Central memory CD8-positive, alpha-beta T cell (primary cell): ENCODE data around the gene GPRIN2.

ENCODE experiments used
- ATAC-seq: fragments of 150-1000 bp; cut with Tn5 transposase; replicated peaks from 2 replicates; pipeline ENCODE4 v1.10.0; 2022; ENCODE audit warnings: mild to moderate bottlenecking, moderate FRiP score, moderate number of reproducible peaks; ENCODE audit not compliant: poor library complexity, severe bottlenecking; ENCODE audit errors: extremely low read depth
- DNase-seq, 2 donors: peaks; one replicate each; pipeline ENCODE4 v3.0.0; 2021; ENCODE audit warnings: low spot score in 2 of 2
- H3K27ac Mint-ChIP-seq: one replicate; pipeline ENCODE4 v1.8.0; 2022; ENCODE audit warnings: low read depth, mild to moderate bottlenecking, moderate library complexity, mixed read lengths
- H3K27me3 Mint-ChIP-seq: one replicate; pipeline ENCODE4 v1.8.0; 2022; ENCODE audit warnings: mixed read lengths
- H3K36me3 Mint-ChIP-seq: one replicate; pipeline ENCODE4 v1.8.0; 2022; ENCODE audit warnings: mild to moderate bottlenecking, moderate library complexity, mixed read lengths; ENCODE audit not compliant: insufficient read depth
- H3K4me1 Mint-ChIP-seq: one replicate; pipeline ENCODE4 v1.8.0; 2022; ENCODE audit warnings: mixed read lengths
- H3K4me3 Mint-ChIP-seq: one replicate; pipeline ENCODE4 v1.8.0; 2022; ENCODE audit warnings: mild to moderate bottlenecking, moderate library complexity, mixed read lengths
- H3K9me3 Mint-ChIP-seq: one replicate; pipeline ENCODE4 v1.8.0; 2022; ENCODE audit warnings: mixed read lengths

Gene GPRIN2

GRCh38 chr10:46550795-46551700 lies 5.4 kb downstream of the GPRIN2 start:
- Mint-ChIP-seq H3K9me3 (no peaks in the 10 kb centered on the region), H3K36me3 (no peaks in the 10 kb centered on the region), H3K4me1 (no peaks in the 10 kb centered on the region), H3K27ac (no peak overlapping the region), H3K27me3 (no peaks in the 10 kb centered on the region), H3K4me3 (no peak overlapping the region)
- peak; percentile 9 to 12 for DNase-seq
- no peak for ATAC-seq

DNA sequence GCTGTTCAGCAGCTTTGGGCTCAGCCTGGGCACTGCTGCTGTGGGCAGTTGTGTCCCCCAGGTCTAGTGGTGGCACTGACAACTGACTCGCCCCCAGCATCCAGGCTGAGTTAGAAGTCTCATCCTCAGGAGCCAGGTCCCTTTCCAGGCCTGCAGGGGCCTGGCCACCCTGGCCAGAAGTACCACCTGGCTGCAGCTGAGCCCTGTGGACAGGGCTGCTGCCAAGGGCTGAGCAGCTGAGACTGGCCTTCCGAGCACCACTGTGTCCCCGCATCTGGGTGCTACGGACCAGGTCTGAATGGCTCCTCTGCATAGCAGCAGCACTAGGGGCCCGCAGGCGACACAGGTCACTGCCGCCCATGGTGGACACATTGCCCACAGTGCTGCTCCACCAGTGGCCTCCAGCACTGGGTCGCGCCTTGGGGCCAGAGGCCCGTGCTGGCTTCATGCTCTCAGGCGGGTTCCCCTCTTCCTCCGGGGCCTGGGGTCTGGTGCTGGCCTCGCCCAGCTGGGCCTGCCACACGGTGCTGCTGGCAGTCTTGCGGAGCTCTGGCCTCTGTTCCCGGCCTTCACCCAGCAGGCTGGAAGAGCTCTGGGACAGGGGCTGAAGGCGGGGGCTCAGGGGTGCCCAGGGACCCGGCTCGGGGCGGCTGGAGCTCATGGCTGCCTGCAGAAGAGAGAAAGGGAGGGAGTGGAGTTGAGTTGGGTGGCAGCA lies 6.2 kb downstream of the GPRIN2 start:
- Mint-ChIP-seq H3K4me3 (no peak overlapping the region), H3K4me1 (no peaks in the 10 kb centered on the region), H3K9me3 (no peaks in the 10 kb centered on the region), H3K27me3 (no peaks in the 10 kb centered on the region), H3K36me3 (no peaks in the 10 kb centered on the region), H3K27ac (no peak overlapping the region)
- no peak for ATAC-seq
- peak; percentile 10 to 11 for DNase-seq

GRCh38 chr10:46549171-46550075 lies 7.0 kb downstream of the GPRIN2 start:
- Mint-ChIP-seq H3K4me3 (no peak overlapping the region), H3K4me1 (no peaks in the 10 kb centered on the region), H3K36me3 (no peaks in the 10 kb centered on the region), H3K27ac (no peak overlapping the region), H3K9me3 (no peaks in the 10 kb centered on the region), H3K27me3 (peaks cover 1% of the 10 kb centered on the region)
- ATAC-seq (no peak), DNase-seq (peak; percentile 11 to 12)

DNA sequence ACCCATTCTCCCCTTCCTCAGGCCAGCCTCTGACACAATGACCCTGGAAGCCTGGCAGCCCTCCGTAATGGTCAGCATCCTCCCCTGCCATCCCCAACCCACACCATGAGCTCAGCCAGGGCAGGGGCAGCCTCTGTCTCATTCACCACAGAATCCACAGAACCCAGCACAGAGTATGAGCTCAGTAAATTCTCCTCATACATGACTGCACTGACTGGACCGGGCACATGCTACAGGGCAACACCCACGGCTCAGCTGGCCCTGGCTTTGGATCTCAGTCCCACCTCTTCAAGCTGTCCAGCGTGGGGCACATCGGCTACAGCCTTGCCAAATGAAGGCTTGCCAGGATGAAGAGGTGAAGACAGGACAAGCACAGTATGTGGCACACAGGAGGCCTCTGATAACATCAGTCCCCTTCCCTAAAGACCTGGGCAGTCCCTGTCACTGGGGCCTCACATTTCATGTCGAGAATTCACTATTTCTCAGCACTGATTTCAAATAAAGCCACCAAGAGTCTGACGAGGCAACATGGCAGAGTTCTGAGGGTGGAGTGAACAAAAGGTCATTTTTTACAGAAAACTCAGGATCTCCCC lies 7.9 kb downstream of the GPRIN2 start:
- DNase-seq (peak; percentile 11 to 12), ATAC-seq (no peak)
- Mint-ChIP-seq H3K27ac (no peak overlapping the region), H3K4me1 (no peaks in the 10 kb centered on the region), H3K4me3 (no peak overlapping the region), H3K36me3 (no peaks in the 10 kb centered on the region), H3K27me3 (peaks cover 10% of the 10 kb centered on the region), H3K9me3 (no peaks in the 10 kb centered on the region)

- H3K4me3 Mint-ChIP-seq: no peak overlapping the region
Observed at GRCh38 chr10:46547541-46548497, 8.6 kb downstream of the GPRIN2 start.

GRCh38 chr10:46546591-46547540 lies 9.6 kb downstream of the GPRIN2 start:
- H3K4me1 Mint-ChIP-seq: peaks cover 6% of the 10 kb centered on the region
- H3K4me3 Mint-ChIP-seq: no peak overlapping the region
- H3K9me3 Mint-ChIP-seq: no peaks in the 10 kb centered on the region
- peak in 1 of 2 donors; percentile 9 for DNase-seq
- H3K27ac Mint-ChIP-seq: no peak overlapping the region
- H3K36me3 Mint-ChIP-seq: no peaks in the 10 kb centered on the region
- no peak for ATAC-seq
- peaks cover 27% of the 10 kb centered on the region for H3K27me3 Mint-ChIP-seq

More at GRCh38 chr10:46547541-46548497, 8.6 kb downstream of the GPRIN2 start:
- H3K4me1 Mint-ChIP-seq: no peaks in the 10 kb centered on the region
- no peak for ATAC-seq
- no peaks in the 10 kb centered on the region for H3K36me3 Mint-ChIP-seq
- H3K27ac Mint-ChIP-seq: no peak overlapping the region
- no peaks in the 10 kb centered on the region for H3K9me3 Mint-ChIP-seq
- peaks cover 17% of the 10 kb centered on the region for H3K27me3 Mint-ChIP-seq
- peak; percentile 9 to 10 for DNase-seq

DNA sequence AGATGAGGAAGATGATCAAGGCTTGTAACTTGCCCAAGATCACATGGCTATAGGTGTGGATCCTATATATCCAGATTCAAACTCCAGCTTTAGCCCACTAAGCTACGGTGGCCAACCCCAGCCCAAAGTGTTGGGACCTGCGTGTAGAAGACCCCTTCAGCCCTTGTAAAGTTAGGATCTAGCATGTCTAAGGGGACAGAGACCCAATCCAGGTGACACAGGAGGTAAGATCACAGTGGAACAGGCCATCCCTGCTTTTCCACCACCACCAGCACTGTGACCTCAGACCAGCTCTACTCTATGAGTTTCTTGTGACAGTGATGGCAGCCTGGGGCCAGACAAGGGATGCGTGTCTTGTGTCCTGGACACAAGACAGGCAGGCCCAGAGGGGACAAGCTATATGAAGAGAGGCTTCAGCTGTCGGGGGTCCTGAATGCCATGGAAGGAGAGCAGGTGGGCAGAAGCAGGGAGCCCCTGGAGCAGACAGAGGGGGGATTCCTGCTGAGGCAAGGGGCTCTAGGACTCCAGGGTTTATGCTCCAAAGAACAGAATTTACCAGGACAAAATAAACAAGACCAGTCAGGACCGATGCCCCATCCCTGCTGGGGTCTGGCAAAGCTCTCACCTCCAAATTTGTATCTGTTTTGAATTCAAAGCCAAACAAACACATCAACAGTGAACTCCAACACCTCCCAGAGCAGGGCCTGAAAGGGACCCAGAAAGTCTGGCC lies 10.4 kb downstream of the GPRIN2 start:
- H3K27ac Mint-ChIP-seq: no peak overlapping the region

DNA sequence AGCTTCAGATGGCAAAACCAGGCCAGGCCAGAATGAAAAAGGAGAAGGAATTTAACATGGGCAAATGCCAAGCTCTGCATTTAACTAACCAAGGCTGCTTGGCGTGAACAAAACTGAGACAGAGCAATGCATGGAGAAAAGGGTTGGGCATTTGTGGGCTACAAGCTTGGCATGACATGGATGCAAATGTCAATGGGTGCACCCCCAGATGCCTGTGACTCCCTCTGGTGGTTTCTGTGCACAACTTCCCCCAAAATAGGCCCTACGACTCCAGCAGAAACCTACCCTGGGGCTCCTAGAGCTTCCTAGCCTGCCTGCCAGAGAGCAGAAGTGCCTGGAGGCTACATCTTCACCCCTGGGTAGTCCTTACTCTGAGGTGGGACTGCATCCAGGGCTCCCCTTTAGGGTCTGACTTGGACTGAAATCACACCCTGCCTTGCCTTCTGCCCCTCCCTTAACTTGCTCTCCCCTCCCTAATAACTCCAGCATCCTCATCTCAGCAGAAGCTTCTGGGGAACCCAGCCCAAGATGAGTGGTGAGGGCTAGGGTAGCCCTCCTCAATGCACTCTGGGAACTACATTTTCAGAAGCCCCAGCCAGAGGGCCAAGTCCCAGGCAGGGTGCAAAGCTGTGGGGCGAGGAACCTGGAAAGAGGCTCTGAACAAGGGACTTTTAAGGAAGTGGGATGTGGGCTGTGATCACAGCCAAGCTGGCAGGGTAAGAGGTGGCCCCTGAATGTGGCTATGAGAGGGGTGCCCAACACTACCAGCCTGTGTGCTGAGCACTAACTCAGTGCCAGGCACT lies 11.3 kb downstream of the GPRIN2 start:
- Mint-ChIP-seq H3K27me3 (peaks cover 35% of the 10 kb centered on the region), H3K36me3 (no peaks in the 10 kb centered on the region), H3K4me3 (no peak overlapping the region), H3K27ac (no peak overlapping the region), H3K4me1 (peaks cover 11% of the 10 kb centered on the region), H3K9me3 (no peaks in the 10 kb centered on the region)
- ATAC-seq (no peak), DNase-seq (no peak)

More for the DNA sequence above, 10.4 kb downstream of the GPRIN2 start:
- no peak for DNase-seq
- no peaks in the 10 kb centered on the region for H3K36me3 Mint-ChIP-seq
- no peak for ATAC-seq
- H3K4me1 Mint-ChIP-seq: peaks cover 6% of the 10 kb centered on the region
- peaks cover 28% of the 10 kb centered on the region for H3K27me3 Mint-ChIP-seq
- H3K4me3 Mint-ChIP-seq: no peak overlapping the region
- H3K9me3 Mint-ChIP-seq: no peaks in the 10 kb centered on the region

GRCh38 chr10:46543466-46544377 lies 12.7 kb downstream of the GPRIN2 start:
- Mint-ChIP-seq H3K4me1 (peaks cover 11% of the 10 kb centered on the region), H3K4me3 (no peak overlapping the region), H3K9me3 (no peaks in the 10 kb centered on the region), H3K36me3 (no peaks in the 10 kb centered on the region), H3K27ac (no peak overlapping the region), H3K27me3 (peaks cover 39% of the 10 kb centered on the region)
- no peak for DNase-seq
- ATAC-seq: no peak
